ENCODE measurements around the gene AKNA.

- TF ChIP-seq CTCF (IDR thresholded peaks at IDR 0.05; ENCODE audit: poor library complexity) = no peak
- no peak for TF ChIP-seq EZH2 (IDR thresholded peaks at IDR 0.05; ENCODE audit: borderline replicate concordance)
Measured at GRCh38 chr9:114369216-114370130, 18.3 kb downstream of the AKNA start.

All from hepatocyte (in vitro differentiated cells).